Measurements from ENCODE around the gene IFI27L1. TPM values are rescaled to one million over a fixed set of nuclear protein-coding genes. Genes with fewer than 3 reads are reported as not detected.

The IFI27L1 gene
- total and polyA plus RNA-seq, 2 donors (not counting 1 experiment from before 2014, with no cell fraction given): 6.5 to 6.7 TPM

- no peak overlapping the region for H3K27ac Mint-ChIP-seq
- no peaks in the 10 kb centered on the region for H3K36me3 ChIP-seq (replicated peaks in 1 of 2; ENCODE audit: control extremely low read depth in 1 of 2, control insufficient read depth in 1 of 2, extremely low read depth in 1 of 2, insufficient read depth in 2 of 2, low read length in 1 of 2)
- intact Hi-C loops (cut with micrococcal nuclease): no loop called here
- peaks cover 35% of the 10 kb centered on the region for H3K27me3 Mint-ChIP-seq
- ATAC-seq (ENCODE audit: low read depth) (no peak), DNase-seq (no peak)
- H3K4me1 ChIP-seq (ENCODE audit: control insufficient read depth in 2 of 2, insufficient read depth in 2 of 2, low read length in 2 of 2): no peaks in the 10 kb centered on the region
- ChIA-PET POLR2A (no interaction called here), CTCF (no interaction called here)
- H3K27ac ChIP-seq (ENCODE audit: low read length in 2 of 2): no peak overlapping the region
- H3K4me1 Mint-ChIP-seq: no peaks in the 10 kb centered on the region
- H3K9me3 ChIP-seq (ENCODE audit: control extremely low read depth in 1 of 3, control insufficient read depth in 2 of 3, insufficient read depth in 1 of 3, low read length in 2 of 3): no peaks in the 10 kb centered on the region
- no peak overlapping the region for H3K4me3 Mint-ChIP-seq
- H3K79me2 ChIP-seq (ENCODE audit: control insufficient read depth, insufficient read depth, low read length): no peaks in the 10 kb centered on the region
- peaks cover 0 to 12% (median 0%) of the 10 kb centered on the region in 4 experiments for H3K27me3 ChIP-seq (replicated peaks in 1 of 4; ENCODE audit: control extremely low read depth in 1 of 4, control insufficient read depth in 3 of 4, insufficient read depth in 4 of 4, low read length in 3 of 4)
- no peaks in the 10 kb centered on the region for H4K20me1 ChIP-seq (ENCODE audit: control insufficient read depth, insufficient read depth, low read length, poor library complexity, severe bottlenecking)
- H3K9me3 Mint-ChIP-seq (ENCODE audit: insufficient read depth): no peaks in the 10 kb centered on the region
- H2AFZ ChIP-seq (ENCODE audit: insufficient read depth, low read depth, low read length, poor library complexity, severe bottlenecking): no peak overlapping the region
- TF ChIP-seq CTCF (IDR thresholded peaks at IDR 0.05): no peak
- no peak for TF ChIP-seq EZH2 (IDR thresholded peaks at IDR 0.05; ENCODE audit: borderline replicate concordance, insufficient read depth, low read depth, low read length, poor library complexity, severe bottlenecking)
- no peak overlapping the region for H3K4me2 ChIP-seq (replicated peaks; ENCODE audit: low read depth, low read length, poor library complexity, severe bottlenecking)
- H3K9ac ChIP-seq (ENCODE audit: low read length): no peak overlapping the region
- 86% methylated on average over 6 of the region's 6 CpGs for WGBS (ENCODE audit: insufficient coverage)
- H3K4me3 ChIP-seq (ENCODE audit: control extremely low read depth in 1 of 5, extremely low read depth in 1 of 5, insufficient read depth in 1 of 5, low read depth in 2 of 5, low read length in 4 of 5): no peak overlapping the region
Measured at GRCh38 chr14:94113490-94113889, 32.4 kb downstream of the IFI27L1 start.

- intact Hi-C loops (cut with micrococcal nuclease): no loop called here
- H2AFZ ChIP-seq (ENCODE audit: insufficient read depth, low read depth, low read length, poor library complexity, severe bottlenecking): no peak overlapping the region
- peaks cover 0 to 18% (median 0%) of the 10 kb centered on the region in 4 experiments for H3K27me3 ChIP-seq (replicated peaks in 1 of 4; ENCODE audit: control extremely low read depth in 1 of 4, control insufficient read depth in 3 of 4, insufficient read depth in 4 of 4, low read length in 3 of 4)
- no peak overlapping the region for H3K4me3 Mint-ChIP-seq
- H3K9ac ChIP-seq (ENCODE audit: low read length): no peak overlapping the region
- H3K4me1 Mint-ChIP-seq: no peaks in the 10 kb centered on the region
- H3K9me3 Mint-ChIP-seq (ENCODE audit: insufficient read depth): no peaks in the 10 kb centered on the region
- whole genome bisulfite sequencing (ENCODE audit: insufficient coverage): 100% methylated on average over 2 of the region's 5 CpGs
- no peaks in the 10 kb centered on the region for H3K4me1 ChIP-seq (ENCODE audit: control insufficient read depth in 2 of 2, insufficient read depth in 2 of 2, low read length in 2 of 2)
- TF ChIP-seq CTCF (IDR thresholded peaks at IDR 0.05): no peak
- no peak for TF ChIP-seq EZH2 (IDR thresholded peaks at IDR 0.05; ENCODE audit: borderline replicate concordance, insufficient read depth, low read depth, low read length, poor library complexity, severe bottlenecking)
- no peak overlapping the region for H3K4me3 ChIP-seq (ENCODE audit: control extremely low read depth in 1 of 5, extremely low read depth in 1 of 5, insufficient read depth in 1 of 5, low read depth in 2 of 5, low read length in 4 of 5)
- H3K79me2 ChIP-seq (ENCODE audit: control insufficient read depth, insufficient read depth, low read length): no peaks in the 10 kb centered on the region
- ChIA-PET POLR2A (no interaction called here), CTCF (interaction anchor here (0.8 to 1.4 kb wide), 2 partner anchors 15 to 77 kb away, joined by 3 to 4 read pairs; no protein-coding TSS in a partner anchor)
- no peaks in the 10 kb centered on the region for H3K36me3 ChIP-seq (replicated peaks in 1 of 2; ENCODE audit: control extremely low read depth in 1 of 2, control insufficient read depth in 1 of 2, extremely low read depth in 1 of 2, insufficient read depth in 2 of 2, low read length in 1 of 2)
- H3K27ac Mint-ChIP-seq: no peak overlapping the region
- ATAC-seq (ENCODE audit: low read depth) (no peak), DNase-seq (no peak)
- H3K9me3 ChIP-seq (ENCODE audit: control extremely low read depth in 1 of 3, control insufficient read depth in 2 of 3, insufficient read depth in 1 of 3, low read length in 2 of 3): peaks cover 0 to 2% (median 1%) of the 10 kb centered on the region in 3 donors
- no peak overlapping the region for H3K27ac ChIP-seq (ENCODE audit: low read length in 2 of 2)
- no peaks in the 10 kb centered on the region for H4K20me1 ChIP-seq (ENCODE audit: control insufficient read depth, insufficient read depth, low read length, poor library complexity, severe bottlenecking)
- peaks cover 35% of the 10 kb centered on the region for H3K27me3 Mint-ChIP-seq
- H3K4me2 ChIP-seq (replicated peaks; ENCODE audit: low read depth, low read length, poor library complexity, severe bottlenecking): no peak overlapping the region
Measured at GRCh38 chr14:94113908-94114588, 32.9 kb downstream of the IFI27L1 start.

Data from B cell (primary cell).